Liver (tissue), 9 donors: ENCODE data around the gene UNC13B. TPM values are rescaled to one million over a fixed set of nuclear protein-coding genes. Genes with fewer than 3 reads are reported as not detected.

Source experiments
- DNase-seq: peaks from one replicate; pipeline ENCODE4 v3.0.0-alpha.2; 2017; ENCODE audit warnings: low spot score
- H3K27ac ChIP-seq, 2 donors: one replicate each; pipeline ENCODE4 v1.7.0; 2013; ENCODE audit warnings: inconsistent platforms in 2 of 2, low read length in 2 of 2, control low read depth in 1 of 2, low read depth in 1 of 2, mild to moderate bottlenecking in 1 of 2
- H3K27me3 ChIP-seq, 4 donors: one replicate each; pipeline versions ENCODE4 v1.6.1 to v1.7.0; 2013; ENCODE audit warnings: low read length in 3 of 4, inconsistent platforms in 1 of 4, mild to moderate bottlenecking in 1 of 4, moderate library complexity in 1 of 4; ENCODE audit not compliant: control insufficient read depth in 4 of 4, insufficient read depth in 4 of 4
- H3K36me3 ChIP-seq, 4 donors: one replicate each; pipeline versions ENCODE4 v1.6.1 to v1.7.0; 2013; ENCODE audit warnings: low read length in 3 of 4, mild to moderate bottlenecking in 3 of 4, low read depth in 1 of 4, moderate library complexity in 1 of 4; ENCODE audit not compliant: control insufficient read depth in 4 of 4, insufficient read depth in 3 of 4
- H3K4me1 ChIP-seq, 4 donors: one replicate each; pipeline versions ENCODE4 v1.6.1 to v1.7.0; 2013; ENCODE audit warnings: low read length in 3 of 4, mild to moderate bottlenecking in 3 of 4, moderate library complexity in 1 of 4; ENCODE audit not compliant: control insufficient read depth in 4 of 4, insufficient read depth in 4 of 4
- H3K4me3 ChIP-seq, 3 donors: one replicate each; pipeline versions ENCODE4 v1.6.1 to v1.7.0; 2013; ENCODE audit warnings: low read length in 3 of 3, control low read depth in 1 of 3, low read depth in 1 of 3, mild to moderate bottlenecking in 1 of 3
- H3K9ac ChIP-seq, 2 donors: one replicate each; pipeline ENCODE4 v1.7.0; 2013; ENCODE audit warnings: low read length in 2 of 2, mild to moderate bottlenecking in 2 of 2, moderate library complexity in 2 of 2, control low read depth in 1 of 2, low read depth in 1 of 2
- H3K9me3 ChIP-seq, 4 donors: one replicate each; pipeline versions ENCODE4 v1.6.1 to v1.7.0; 2013; ENCODE audit warnings: low read length in 3 of 4; ENCODE audit not compliant: control insufficient read depth in 4 of 4
- EGR1 ChIP-seq, 2 donors: IDR thresholded peaks; 2 replicates each; pipeline ENCODE4 v1.6.1; 2016 to 2018; ENCODE audit warnings: antibody characterized with exemption in 2 of 2, low read depth in 2 of 2
- FOXA1 ChIP-seq: IDR thresholded peaks from 2 replicates; pipeline ENCODE4 v1.6.1; 2016; ENCODE audit warnings: antibody characterized with exemption
- FOXA2 ChIP-seq: IDR thresholded peaks from 2 replicates; pipeline ENCODE4 v1.6.1; 2016; ENCODE audit warnings: antibody characterized with exemption
- GABPA ChIP-seq, 2 donors: IDR thresholded peaks in 1 of 2; conservative IDR thresholded peaks in 1 of 2; 2 replicates each; pipeline ENCODE4 v1.6.1; 2016; ENCODE audit warnings: antibody characterized with exemption in 2 of 2, mild to moderate bottlenecking in 1 of 2, moderate library complexity in 1 of 2
- HNF4A ChIP-seq, 2 donors: conservative IDR thresholded peaks; 2 replicates each; pipeline ENCODE4 v1.6.1; 2016; ENCODE audit warnings: antibody characterized with exemption in 2 of 2, mild to moderate bottlenecking in 2 of 2
- JUND ChIP-seq, 2 donors: IDR thresholded peaks; 2 replicates each; pipeline ENCODE4 v1.6.1; 2016; ENCODE audit warnings: antibody characterized with exemption in 2 of 2
- MAX ChIP-seq: IDR thresholded peaks from 2 replicates; pipeline ENCODE4 v1.6.1; 2016; ENCODE audit warnings: antibody characterized with exemption
- NR2F2 ChIP-seq: IDR thresholded peaks from 2 replicates; pipeline ENCODE4 v1.6.1; 2016; ENCODE audit warnings: antibody characterized with exemption
- RAD21 ChIP-seq, 2 donors: IDR thresholded peaks; 2 replicates each; pipeline ENCODE4 v1.6.1; 2016; ENCODE audit warnings: antibody characterized with exemption in 2 of 2, mild to moderate bottlenecking in 2 of 2
- REST ChIP-seq: IDR thresholded peaks from 2 replicates; pipeline ENCODE4 v1.6.1; 2016; ENCODE audit warnings: antibody characterized with exemption, mild to moderate bottlenecking
- RXRA ChIP-seq, 2 donors: IDR thresholded peaks; 2 replicates each; pipeline ENCODE4 v1.6.1; 2017 to 2018; ENCODE audit warnings: antibody characterized with exemption in 2 of 2, mild to moderate bottlenecking in 1 of 2
- SP1 ChIP-seq: IDR thresholded peaks from 2 replicates; pipeline ENCODE4 v1.6.1; 2018; ENCODE audit warnings: antibody characterized with exemption, mild to moderate bottlenecking
- TAF1 ChIP-seq: conservative IDR thresholded peaks from 2 replicates; pipeline ENCODE4 v1.6.1; 2016; ENCODE audit warnings: antibody characterized with exemption, mild to moderate bottlenecking
- YY1 ChIP-seq: IDR thresholded peaks from 2 replicates; pipeline ENCODE4 v1.6.1; 2016; ENCODE audit warnings: antibody characterized with exemption, mild to moderate bottlenecking
- ZBTB33 ChIP-seq: IDR thresholded peaks from 2 replicates; pipeline ENCODE4 v1.6.1; 2016; ENCODE audit warnings: antibody characterized with exemption
- WGBS: extraction: QIAGEN DNeasy Blood & Tissue Kit; methylation state at CpG from one replicate; pipeline ENCODE4 v1.1.7; 2013; 5-methylcytosine and 5-hydroxymethylcytosine counted together
- polyA plus RNA-seq, 2 donors: library from polyadenylated mRNA; stranded (reverse) in 1 of 2; unstranded in 1 of 2; fragments of 200-250 nt in 1 of 2; fragments of >200 nt in 1 of 2; fragmentation: Nextera tagmentation in 1 of 2; extraction: Ambion mirVana in 1 of 2; gene quantifications; one replicate each; pipeline versions ENCODE4 v1.2.1 to v1.2.3, GENCODE V29; 2013 to 2015
- total RNA-seq, 2 donors: library from RNA; depleted of rRNA; stranded (reverse); fragments of >200 nt; gene quantifications; one replicate each; pipeline ENCODE4 v1.2.3, GENCODE V29; 2014
- TF ChIP-seq, protein P1 (sequence below): IDR thresholded peaks from 2 replicates; pipeline ENCODE4 v1.6.1; 2016; ENCODE audit warnings: antibody characterized with exemption
- TF ChIP-seq, protein P2 (sequence below): fragments of 150-350 bp; IDR thresholded peaks from 2 replicates; pipeline ENCODE4 v1.5.1; 2017; ENCODE audit warnings: improper control_type of control experiment, low read depth, low read length; ENCODE audit not compliant: missing input control
- donor health status: healthy.
- donor health status: healthy.
- donor health status: healthy.
- donor health status: healthy.
- donor health status: healthy.

UNC13B gene
- total and polyA plus RNA-seq, 4 donors: 5.5 to 25.7 (median 11.9) TPM

GRCh38 chr9:35295369-35296036, 133.7 kb downstream of the UNC13B start:
- TF ChIP-seq RXRA (IDR thresholded peaks at IDR 0.05) (no peak), GABPA (IDR thresholded peaks at IDR 0.05 in 1 of 2, conservative IDR thresholded peaks at IDR 0.05 in 1 of 2) (no peak), JUND (IDR thresholded peaks at IDR 0.05) (no peak), FOXA1 (no peak), REST (no peak), MAX (no peak), EGR1 (IDR thresholded peaks at IDR 0.05; ENCODE audit: low read depth in 2 of 2) (no peak), NR2F2 (no peak), FOXA2 (no peak), RAD21 (IDR thresholded peaks at IDR 0.05) (no peak), HNF4A (conservative IDR thresholded peaks at IDR 0.05) (no peak), ZBTB33 (no peak), YY1 (no peak)
- TF ChIP-seq, protein P1, sequence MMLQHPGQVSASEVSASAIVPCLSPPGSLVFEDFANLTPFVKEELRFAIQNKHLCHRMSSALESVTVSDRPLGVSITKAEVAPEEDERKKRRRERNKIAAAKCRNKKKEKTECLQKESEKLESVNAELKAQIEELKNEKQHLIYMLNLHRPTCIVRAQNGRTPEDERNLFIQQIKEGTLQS: no peak
- TF ChIP-seq, protein P2, sequence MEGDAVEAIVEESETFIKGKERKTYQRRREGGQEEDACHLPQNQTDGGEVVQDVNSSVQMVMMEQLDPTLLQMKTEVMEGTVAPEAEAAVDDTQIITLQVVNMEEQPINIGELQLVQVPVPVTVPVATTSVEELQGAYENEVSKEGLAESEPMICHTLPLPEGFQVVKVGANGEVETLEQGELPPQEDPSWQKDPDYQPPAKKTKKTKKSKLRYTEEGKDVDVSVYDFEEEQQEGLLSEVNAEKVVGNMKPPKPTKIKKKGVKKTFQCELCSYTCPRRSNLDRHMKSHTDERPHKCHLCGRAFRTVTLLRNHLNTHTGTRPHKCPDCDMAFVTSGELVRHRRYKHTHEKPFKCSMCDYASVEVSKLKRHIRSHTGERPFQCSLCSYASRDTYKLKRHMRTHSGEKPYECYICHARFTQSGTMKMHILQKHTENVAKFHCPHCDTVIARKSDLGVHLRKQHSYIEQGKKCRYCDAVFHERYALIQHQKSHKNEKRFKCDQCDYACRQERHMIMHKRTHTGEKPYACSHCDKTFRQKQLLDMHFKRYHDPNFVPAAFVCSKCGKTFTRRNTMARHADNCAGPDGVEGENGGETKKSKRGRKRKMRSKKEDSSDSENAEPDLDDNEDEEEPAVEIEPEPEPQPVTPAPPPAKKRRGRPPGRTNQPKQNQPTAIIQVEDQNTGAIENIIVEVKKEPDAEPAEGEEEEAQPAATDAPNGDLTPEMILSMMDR: no peak
- peaks cover 0 to 8% (median 3%) of the 10 kb centered on the region in 4 donors for H3K4me1 ChIP-seq
- no peak overlapping the region for H3K27ac ChIP-seq
- H3K36me3 ChIP-seq: peaks cover 0 to 4% (median 0%) of the 10 kb centered on the region in 4 donors
- H3K4me3 ChIP-seq: no peak overlapping the region
- no peak overlapping the region for H3K9ac ChIP-seq
- no peaks in the 10 kb centered on the region for H3K9me3 ChIP-seq
- 97% methylated on average over 13 of the region's 13 CpGs for WGBS
- no peak for DNase-seq
- no peaks in the 10 kb centered on the region for H3K27me3 ChIP-seq

DNA sequence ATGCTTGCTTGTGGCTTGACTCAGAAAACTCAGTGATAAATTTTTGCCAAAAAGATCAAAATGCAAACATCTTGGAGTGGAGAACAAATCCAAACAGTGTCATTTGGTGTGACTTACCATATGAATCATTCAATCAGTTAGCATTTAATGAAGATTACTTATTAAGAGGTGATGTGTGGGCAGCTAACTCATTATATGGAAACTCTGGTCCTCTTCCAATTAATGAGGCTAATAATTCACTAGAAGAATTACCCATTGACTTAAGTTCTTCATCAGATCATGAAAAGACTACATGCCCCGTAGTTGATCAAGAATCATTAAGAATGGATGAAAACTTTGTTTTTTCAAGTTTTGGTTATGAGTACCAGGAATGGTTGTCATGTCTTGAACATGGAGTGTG, 141.8 kb downstream of the UNC13B start:
- Histone ChIP-seq H3K4me1 (no peaks in the 10 kb centered on the region), H3K27ac (no peak overlapping the region)
- WGBS: 90% methylated on average over 1 of the region's 1 CpG
- no peak for TF ChIP-seq MAX
- TF ChIP-seq NR2F2: no peak
- no peak for TF ChIP-seq EGR1 (IDR thresholded peaks at IDR 0.05; ENCODE audit: low read depth in 2 of 2)
- no peak for TF ChIP-seq RXRA (IDR thresholded peaks at IDR 0.05)
- TF ChIP-seq FOXA1: no peak
- no peak for TF ChIP-seq JUND (IDR thresholded peaks at IDR 0.05)
- TF ChIP-seq HNF4A (conservative IDR thresholded peaks at IDR 0.05): no peak
- no peak for TF ChIP-seq YY1
- TF ChIP-seq FOXA2: no peak
- TF ChIP-seq TAF1: no peak
- TF ChIP-seq SP1: no peak
- TF ChIP-seq ZBTB33: no peak

More for the DNA sequence above, 141.8 kb downstream of the UNC13B start:
- no peak overlapping the region for H3K9ac ChIP-seq
- no peaks in the 10 kb centered on the region for H3K9me3 ChIP-seq
- no peaks in the 10 kb centered on the region for H3K36me3 ChIP-seq
- no peaks in the 10 kb centered on the region for H3K27me3 ChIP-seq
- DNase-seq: no peak
- H3K4me3 ChIP-seq: no peak overlapping the region
